AG04450 (cell line): ENCODE data around the gene RNF11. TPM values are rescaled to one million over a fixed set of nuclear protein-coding genes. Genes with fewer than 3 reads are reported as not detected.
"Not testable (repeated sequence)": the region's sequence is repeated elsewhere in the genome, so short reads cannot be mapped to it uniquely, and the experiment has no call there.

Experiments
- CTCF ChIA-PET: fragments of 300-600, 350-600 bp; formaldehyde crosslinking; extraction: SDS; loops from one replicate; lab custom pipeline; 2022; ENCODE audit warnings: antibody characterized with exemption, inconsistent platforms; lab: Charles Lee
- POLR2A ChIA-PET: fragments of 350-600 bp; formaldehyde crosslinking; extraction: SDS; loops from one replicate; lab custom pipeline; 2021; ENCODE audit warnings: antibody characterized with exemption, inconsistent platforms; lab: Yijun Ruan, JAX
- DNase-seq: peaks from one replicate; pipeline ENCODE4 v3.0.0-alpha.2; 2011; ENCODE audit warnings: low read depth, low spot score
- H3K27ac ChIP-seq: one replicate; pipeline ENCODE4 v1.5.1; 2012; ENCODE audit warnings: low read depth, low read length, control low read depth
- H3K27me3 ChIP-seq: one replicate; pipeline ENCODE4 v1.6.0; 2012; ENCODE audit warnings: low read length; ENCODE audit not compliant: control insufficient read depth, insufficient read depth
- H3K4me3 ChIP-seq: 2 replicates; pipeline ENCODE4 v1.5.1; 2011; ENCODE audit warnings: mild to moderate bottlenecking, low read depth, low read length, control low read depth
- H3K9me3 ChIP-seq: 2 replicates; pipeline ENCODE4 v1.5.1; 2012; ENCODE audit warnings: low read length; ENCODE audit not compliant: control insufficient read depth, insufficient read depth
- polyA plus RNA-seq: library from polyadenylated mRNA; depleted of rRNA; stranded (reverse); fragments of >200 nt; gene quantifications from 2 replicates; pipeline ENCODE4 v1.2.3, GENCODE V29; 2011
- TF ChIP-seq, protein P1 (sequence below): IDR thresholded peaks from 2 replicates; pipeline ENCODE4 v1.5.1; 2011; ENCODE audit warnings: low read depth, low read length, control low read depth, inconsistent platforms

Gene RNF11
- polyA plus RNA-seq, 1 experiment, result 163 TPM

DNA sequence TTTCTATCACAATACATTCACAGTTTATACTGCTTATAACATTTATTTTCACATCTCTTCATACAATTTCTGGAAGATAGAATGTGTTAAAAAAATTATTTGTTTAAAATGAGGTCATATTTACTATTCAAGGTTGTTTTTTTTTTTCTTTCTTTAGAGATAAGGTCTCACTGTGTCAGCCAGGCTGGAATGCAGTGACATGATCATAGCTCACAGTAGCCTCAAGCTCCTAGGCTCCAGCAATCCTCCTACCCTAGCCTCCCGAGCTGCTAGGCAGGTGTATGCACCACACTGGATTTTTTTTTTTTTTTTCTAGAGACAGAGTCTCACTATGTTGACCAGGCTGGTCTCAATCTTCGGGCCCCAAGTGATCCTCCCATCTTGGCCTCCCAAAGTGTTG lies 19.0 kb upstream of the RNF11 start:
- CTCF ChIA-PET, result interaction anchor here (0.6 to 3.2 kb wide), 5 partner anchors 15 to 118 kb away, joined by 3 to 14 read pairs (median 8); no protein-coding TSS in a partner anchor
- POLR2A ChIA-PET, result no interaction called here
- TF ChIP-seq, protein P1, sequence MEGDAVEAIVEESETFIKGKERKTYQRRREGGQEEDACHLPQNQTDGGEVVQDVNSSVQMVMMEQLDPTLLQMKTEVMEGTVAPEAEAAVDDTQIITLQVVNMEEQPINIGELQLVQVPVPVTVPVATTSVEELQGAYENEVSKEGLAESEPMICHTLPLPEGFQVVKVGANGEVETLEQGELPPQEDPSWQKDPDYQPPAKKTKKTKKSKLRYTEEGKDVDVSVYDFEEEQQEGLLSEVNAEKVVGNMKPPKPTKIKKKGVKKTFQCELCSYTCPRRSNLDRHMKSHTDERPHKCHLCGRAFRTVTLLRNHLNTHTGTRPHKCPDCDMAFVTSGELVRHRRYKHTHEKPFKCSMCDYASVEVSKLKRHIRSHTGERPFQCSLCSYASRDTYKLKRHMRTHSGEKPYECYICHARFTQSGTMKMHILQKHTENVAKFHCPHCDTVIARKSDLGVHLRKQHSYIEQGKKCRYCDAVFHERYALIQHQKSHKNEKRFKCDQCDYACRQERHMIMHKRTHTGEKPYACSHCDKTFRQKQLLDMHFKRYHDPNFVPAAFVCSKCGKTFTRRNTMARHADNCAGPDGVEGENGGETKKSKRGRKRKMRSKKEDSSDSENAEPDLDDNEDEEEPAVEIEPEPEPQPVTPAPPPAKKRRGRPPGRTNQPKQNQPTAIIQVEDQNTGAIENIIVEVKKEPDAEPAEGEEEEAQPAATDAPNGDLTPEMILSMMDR, result no peak
- no peak for DNase-seq
- Histone ChIP-seq H3K27me3 (no peaks in the 10 kb centered on the region), H3K27ac (no peak overlapping the region), H3K9me3 (no peaks in the 10 kb centered on the region), H3K4me3 (no peak overlapping the region)

DNA sequence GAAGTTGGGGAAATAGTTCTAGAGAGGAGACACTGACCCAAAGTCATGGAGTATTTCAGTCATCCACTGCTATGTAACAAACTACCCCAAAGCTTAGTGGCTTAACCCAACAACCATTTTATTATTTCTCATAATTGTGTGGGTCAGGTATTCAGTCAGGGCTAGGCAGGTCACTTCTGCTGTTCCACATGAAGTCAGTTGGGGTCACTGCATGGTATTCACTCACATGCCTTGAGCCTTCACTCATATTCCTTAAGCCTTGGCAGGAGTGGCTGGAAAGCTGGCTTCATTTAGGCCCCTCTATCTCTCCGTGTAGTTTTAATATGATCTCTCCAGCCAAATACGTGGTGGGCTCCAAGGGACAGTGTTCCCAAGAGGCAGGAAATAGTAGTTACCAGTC lies 17.5 kb upstream of the RNF11 start:
- ChIA-PET CTCF (interaction anchor here (1.4 kb wide), 1 partner anchor 30 kb away, joined by 3 read pairs; no protein-coding TSS in a partner anchor), POLR2A (no interaction called here)
- no peaks in the 10 kb centered on the region for H3K9me3 ChIP-seq
- no peaks in the 10 kb centered on the region for H3K27me3 ChIP-seq
- TF ChIP-seq, protein P1, result no peak
- H3K27ac ChIP-seq, result no peak overlapping the region
- H3K4me3 ChIP-seq, result no peak overlapping the region
- DNase-seq, result no peak

DNA sequence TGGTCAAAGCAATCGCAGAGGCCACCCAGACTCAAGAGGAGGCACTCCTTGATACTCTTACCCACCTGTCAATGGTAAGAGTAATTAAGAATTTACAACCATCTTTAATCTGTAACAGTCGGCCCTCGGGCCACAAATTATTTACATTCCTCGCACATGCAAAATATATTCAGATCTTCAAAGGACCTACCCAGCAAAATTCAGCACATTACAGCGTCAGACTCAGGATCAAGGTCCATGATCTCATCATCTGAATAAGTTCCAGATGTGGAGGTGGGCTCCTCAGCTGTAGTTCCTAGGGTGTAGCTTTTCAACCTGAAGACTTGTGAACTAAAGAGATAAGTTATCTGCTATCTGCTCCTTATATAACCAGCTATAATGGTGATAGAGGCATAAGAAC lies 17.1 kb upstream of the RNF11 start:
- no peak for DNase-seq
- POLR2A ChIA-PET, result no interaction called here
- H3K27ac ChIP-seq, result no peak overlapping the region
- H3K9me3 ChIP-seq, result no peaks in the 10 kb centered on the region
- CTCF ChIA-PET, result interaction anchor here (1.4 kb wide), 1 partner anchor 30 kb away, joined by 3 read pairs; no protein-coding TSS in a partner anchor
- no peaks in the 10 kb centered on the region for H3K27me3 ChIP-seq
- TF ChIP-seq, protein P1, result no peak
- no peak overlapping the region for H3K4me3 ChIP-seq

DNA sequence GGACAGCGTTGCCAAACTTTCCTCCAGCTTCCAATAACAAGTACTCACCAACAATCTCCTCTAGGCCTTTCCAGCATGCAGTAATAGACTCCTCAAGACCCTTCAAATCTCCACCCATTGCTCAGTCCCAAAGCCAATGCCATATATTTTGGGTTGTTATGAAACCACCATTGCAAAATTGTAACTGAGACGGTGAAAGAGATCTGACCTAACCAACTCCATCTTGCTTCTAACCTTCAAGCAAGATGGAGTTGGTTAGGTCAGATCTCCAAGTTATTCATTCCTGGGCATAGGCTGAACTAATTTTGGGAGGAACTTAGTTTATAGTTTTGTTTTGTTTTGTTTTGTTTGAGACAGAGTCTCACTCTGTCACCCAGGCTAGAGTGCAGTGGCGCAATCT lies 14.5 kb upstream of the RNF11 start:
- H3K4me3 ChIP-seq, CTCF ChIA-PET, H3K27ac ChIP-seq, H3K27me3 ChIP-seq, H3K9me3 ChIP-seq, DNase-seq, POLR2A ChIA-PET: not testable (repeated sequence)

DNA sequence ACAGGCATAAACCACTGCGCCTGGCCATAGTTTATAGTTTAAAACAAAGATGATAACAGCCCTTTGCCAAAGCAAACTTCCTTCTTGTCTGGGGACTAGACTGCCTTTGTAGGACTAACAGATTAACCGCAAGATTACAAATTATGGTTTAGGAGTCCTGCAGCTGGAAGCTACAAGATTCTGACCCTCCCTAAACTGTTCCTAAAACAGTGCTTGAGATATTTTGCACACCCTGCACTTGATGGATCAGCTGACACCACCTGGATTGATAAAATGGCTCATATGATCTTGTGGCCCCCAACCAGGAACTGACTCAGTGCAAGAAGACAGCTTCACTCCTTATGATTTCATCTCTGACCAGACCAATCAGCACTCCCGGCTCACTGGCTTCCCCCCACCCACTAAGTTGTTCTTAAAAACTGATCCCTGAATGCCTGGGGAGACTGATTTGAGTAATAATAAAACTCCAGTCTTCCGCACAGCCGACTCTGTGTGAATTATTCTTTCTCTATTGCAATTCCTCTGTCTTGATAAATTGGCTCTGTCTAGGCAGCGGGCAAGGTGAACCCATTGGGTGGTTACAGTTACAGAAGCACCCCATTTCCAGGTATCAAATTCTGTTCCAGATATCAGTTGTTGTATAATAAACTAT lies 13.8 kb upstream of the RNF11 start:
- DNase-seq, result no peak
- ChIA-PET POLR2A (no interaction called here), CTCF (no interaction called here)
- Histone ChIP-seq H3K27me3 (no peaks in the 10 kb centered on the region), H3K9me3 (no peaks in the 10 kb centered on the region), H3K4me3 (no peak overlapping the region), H3K27ac (no peak overlapping the region)
- TF ChIP-seq, protein P1, result no peak
